ENCODE measurements around the gene RTKN. TPM values are rescaled to one million over a fixed set of nuclear protein-coding genes. Genes with fewer than 3 reads are reported as not detected.
A peak's percentile ranks its signal among the peaks of the same experiment; 100 is the strongest.

Gene RTKN
- total RNA-seq, 4 donors from 2014 or later: 2.2 to 17.6 (median 5.9) TPM

- intact Hi-C loops (cut with DNase I; ENCODE audit: low total_unique reads) (no loop called here), in situ Hi-C loops (cut with MboI; ENCODE audit: low sequenced_read_pairs in 4 of 4) (no loop called here)
- peaks cover 5 to 13% of the 10 kb centered on the region in 2 donors for H3K4me1 ChIP-seq
Observed at GRCh38 chr2:74420006-74420405, 21.7 kb downstream of the RTKN start.

GRCh38 chr2:74419345-74419744 is 22.4 kb downstream of the RTKN start:
- no peak for TF ChIP-seq POLR2A (IDR thresholded peaks at IDR 0.05)
- no peak for ATAC-seq
- in situ Hi-C loops (cut with MboI; ENCODE audit: low sequenced_read_pairs in 4 of 4) (no loop called here), intact Hi-C loops (cut with DNase I; ENCODE audit: low total_unique reads) (no loop called here)
- Histone ChIP-seq H3K9me3 (no peaks in the 10 kb centered on the region), H3K4me3 (no peak overlapping the region), H3K36me3 (no peaks in the 10 kb centered on the region), H3K4me1 (peaks cover 8 to 19% of the 10 kb centered on the region in 2 donors), H3K27me3 (peaks cover 35 to 50% (median 36%) of the 10 kb centered on the region in 3 donors), H3K27ac (no peak overlapping the region)
- DNase-seq: no peak

More at GRCh38 chr2:74420006-74420405, 21.7 kb downstream of the RTKN start:
- Histone ChIP-seq H3K27ac (no peak overlapping the region), H3K9me3 (no peaks in the 10 kb centered on the region), H3K4me3 (no peak overlapping the region), H3K36me3 (no peaks in the 10 kb centered on the region), H3K27me3 (peaks cover 29 to 45% (median 34%) of the 10 kb centered on the region in 3 donors)
- DNase-seq (no peak), ATAC-seq (no peak)
- TF ChIP-seq POLR2A (IDR thresholded peaks at IDR 0.05) (no peak), CTCF (IDR thresholded peaks at IDR 0.05 in 4 of 5, conservative IDR thresholded peaks at IDR 0.05 in 1 of 5) (no peak)

GRCh38 chr2:74418312-74418711 is 23.4 kb downstream of the RTKN start:
- in situ Hi-C loops (cut with MboI; ENCODE audit: low sequenced_read_pairs in 4 of 4) (no loop called here), intact Hi-C loops (cut with DNase I; ENCODE audit: low total_unique reads) (no loop called here)
- H3K36me3 ChIP-seq: no peaks in the 10 kb centered on the region
- H3K4me1 ChIP-seq: peaks cover 9 to 23% of the 10 kb centered on the region in 2 donors
- peaks cover 34 to 52% (median 36%) of the 10 kb centered on the region in 3 donors for H3K27me3 ChIP-seq
- TF ChIP-seq CTCF (IDR thresholded peaks at IDR 0.05 in 4 of 5, conservative IDR thresholded peaks at IDR 0.05 in 1 of 5) (no peak), POLR2A (IDR thresholded peaks at IDR 0.05) (no peak)
- H3K4me3 ChIP-seq: peak overlapping the region in 1 of 4 donors; percentile 18
- no peak overlapping the region for H3K27ac ChIP-seq
- no peak for DNase-seq
- ATAC-seq: no peak
- no peaks in the 10 kb centered on the region for H3K9me3 ChIP-seq

GRCh38 chr2:74417763-74418162 is 24.0 kb downstream of the RTKN start:
- in situ Hi-C loops (cut with MboI; ENCODE audit: low sequenced_read_pairs in 4 of 4): no loop called here
- Histone ChIP-seq H3K36me3 (no peaks in the 10 kb centered on the region), H3K9me3 (no peaks in the 10 kb centered on the region), H3K4me3 (no peak overlapping the region), H3K27ac (no peak overlapping the region), H3K4me1 (peaks cover 9 to 23% of the 10 kb centered on the region in 2 donors), H3K27me3 (peaks cover 28 to 46% (median 36%) of the 10 kb centered on the region in 3 donors)
- DNase-seq: no peak
- TF ChIP-seq POLR2A (IDR thresholded peaks at IDR 0.05) (no peak), CTCF (IDR thresholded peaks at IDR 0.05 in 4 of 5, conservative IDR thresholded peaks at IDR 0.05 in 1 of 5) (no peak)
- ATAC-seq: no peak
- intact Hi-C loops (cut with DNase I; ENCODE audit: low total_unique reads): no loop called here

GRCh38 chr2:74417197-74417596 is 24.5 kb downstream of the RTKN start:
- Histone ChIP-seq H3K27me3 (peaks cover 24 to 41% (median 33%) of the 10 kb centered on the region in 3 donors), H3K36me3 (no peaks in the 10 kb centered on the region), H3K27ac (no peak overlapping the region), H3K4me1 (peaks cover 9 to 22% of the 10 kb centered on the region in 2 donors), H3K9me3 (no peaks in the 10 kb centered on the region), H3K4me3 (no peak overlapping the region)
- DNase-seq (no peak), ATAC-seq (no peak)
- intact Hi-C loops (cut with DNase I; ENCODE audit: low total_unique reads): no loop called here
- in situ Hi-C loops (cut with MboI; ENCODE audit: low sequenced_read_pairs in 4 of 4): no loop called here
- TF ChIP-seq POLR2A (IDR thresholded peaks at IDR 0.05) (no peak), CTCF (IDR thresholded peaks at IDR 0.05 in 4 of 5, conservative IDR thresholded peaks at IDR 0.05 in 1 of 5) (no peak)
